Omental fat pad (tissue), 4 donors: ENCODE results near the gene COL4A2. TPM values are rescaled to one million over a fixed set of nuclear protein-coding genes. Genes with fewer than 3 reads are reported as not detected.

Source experiments
- ATAC-seq: fragments of 150-250 bp; one replicate; pipeline ENCODE4 v1.9.1; 2016; ENCODE audit warnings: mild to moderate bottlenecking, moderate library complexity; ENCODE audit not compliant: low FRiP score
- DNase-seq: peaks from one replicate; pipeline ENCODE4 v3.0.0-alpha.2; 2019; ENCODE audit warnings: low spot score
- total RNA-seq, 4 donors: library from RNA; depleted of rRNA; stranded (reverse); fragments of >200 nt; gene quantifications; one replicate each; pipeline ENCODE4 v1.1.0, GENCODE V29; 2016
- TF ChIP-seq, protein P1 (sequence below), 3 donors: fragments of 450-650 bp; IDR thresholded peaks; one replicate each; pipeline ENCODE4 v1.5.1; 2016 to 2017; ENCODE audit warnings: antibody characterized with exemption in 3 of 3, mild to moderate bottlenecking in 3 of 3, moderate library complexity in 2 of 3

The COL4A2 gene
- total RNA-seq, 4 donors from 2014 or later = 380 to 788 (median 684) TPM

DNA sequence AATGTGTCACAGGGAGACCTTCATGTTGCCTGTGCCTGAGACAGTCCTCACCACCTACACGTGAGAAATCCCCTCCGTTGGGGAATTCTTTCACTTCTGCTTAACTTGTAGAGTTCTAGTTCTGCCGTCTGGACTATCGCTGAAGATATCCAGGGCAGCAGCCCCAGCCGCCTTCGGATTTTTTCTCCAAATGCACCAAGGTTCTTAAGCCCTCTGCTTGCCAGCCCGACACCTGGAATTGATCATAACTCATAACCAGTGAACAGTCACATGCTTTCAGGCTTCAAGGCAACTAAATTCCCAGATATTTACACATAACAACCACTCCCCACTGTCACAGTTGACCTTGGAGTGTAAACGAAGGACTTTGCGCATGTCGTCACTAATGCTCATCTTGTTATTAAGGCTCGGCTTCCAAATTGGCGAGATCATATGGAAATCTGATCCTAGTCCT lies 140.0 kb downstream of the COL4A2 start:
- DNase-seq (no peak), ATAC-seq (no peak)
- TF ChIP-seq, protein P1, sequence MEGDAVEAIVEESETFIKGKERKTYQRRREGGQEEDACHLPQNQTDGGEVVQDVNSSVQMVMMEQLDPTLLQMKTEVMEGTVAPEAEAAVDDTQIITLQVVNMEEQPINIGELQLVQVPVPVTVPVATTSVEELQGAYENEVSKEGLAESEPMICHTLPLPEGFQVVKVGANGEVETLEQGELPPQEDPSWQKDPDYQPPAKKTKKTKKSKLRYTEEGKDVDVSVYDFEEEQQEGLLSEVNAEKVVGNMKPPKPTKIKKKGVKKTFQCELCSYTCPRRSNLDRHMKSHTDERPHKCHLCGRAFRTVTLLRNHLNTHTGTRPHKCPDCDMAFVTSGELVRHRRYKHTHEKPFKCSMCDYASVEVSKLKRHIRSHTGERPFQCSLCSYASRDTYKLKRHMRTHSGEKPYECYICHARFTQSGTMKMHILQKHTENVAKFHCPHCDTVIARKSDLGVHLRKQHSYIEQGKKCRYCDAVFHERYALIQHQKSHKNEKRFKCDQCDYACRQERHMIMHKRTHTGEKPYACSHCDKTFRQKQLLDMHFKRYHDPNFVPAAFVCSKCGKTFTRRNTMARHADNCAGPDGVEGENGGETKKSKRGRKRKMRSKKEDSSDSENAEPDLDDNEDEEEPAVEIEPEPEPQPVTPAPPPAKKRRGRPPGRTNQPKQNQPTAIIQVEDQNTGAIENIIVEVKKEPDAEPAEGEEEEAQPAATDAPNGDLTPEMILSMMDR (IDR thresholded peaks at IDR 0.05) = no peak

DNA sequence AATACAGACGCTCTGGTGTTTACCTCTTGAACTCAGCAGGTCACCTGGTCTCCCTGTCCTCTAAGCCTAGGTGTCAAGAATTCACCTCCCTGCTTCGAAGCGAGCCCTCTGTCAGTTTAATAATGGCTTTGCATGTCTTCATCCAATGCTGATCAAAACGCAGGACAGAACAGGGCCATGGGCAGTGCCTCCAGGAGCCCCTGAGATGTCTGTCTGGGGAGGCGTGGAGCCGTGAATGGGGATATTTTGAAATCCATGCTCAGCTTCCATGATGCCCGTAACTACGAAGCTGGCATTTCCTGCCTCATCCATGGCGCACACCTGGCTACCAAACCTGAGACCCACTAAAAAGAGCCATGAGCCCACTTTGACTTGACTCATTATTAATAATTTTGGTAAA lies 140.7 kb downstream of the COL4A2 start:
- ATAC-seq = no peak
- DNase-seq = no peak
- TF ChIP-seq, protein P1 (IDR thresholded peaks at IDR 0.05) = no peak

DNA sequence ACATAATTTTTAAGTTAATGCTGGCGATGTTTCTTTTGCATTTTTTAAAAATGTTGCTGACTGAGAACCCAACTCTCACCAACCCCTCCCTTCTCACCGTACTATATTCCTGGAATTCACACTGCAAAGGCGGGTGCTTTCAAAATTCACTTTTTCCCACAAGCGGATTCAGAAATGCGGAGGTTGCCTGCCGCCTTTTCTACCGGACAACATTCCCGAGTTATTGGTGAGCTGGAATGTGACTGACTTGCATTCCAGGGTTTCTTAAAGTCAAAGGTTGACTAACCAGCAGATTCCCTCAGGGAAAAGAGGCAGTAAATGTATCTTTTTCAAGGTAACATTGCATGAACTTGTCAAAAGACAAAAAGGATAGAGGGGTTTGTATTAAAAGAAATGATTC lies 141.1 kb downstream of the COL4A2 start:
- no peak for DNase-seq

DNA sequence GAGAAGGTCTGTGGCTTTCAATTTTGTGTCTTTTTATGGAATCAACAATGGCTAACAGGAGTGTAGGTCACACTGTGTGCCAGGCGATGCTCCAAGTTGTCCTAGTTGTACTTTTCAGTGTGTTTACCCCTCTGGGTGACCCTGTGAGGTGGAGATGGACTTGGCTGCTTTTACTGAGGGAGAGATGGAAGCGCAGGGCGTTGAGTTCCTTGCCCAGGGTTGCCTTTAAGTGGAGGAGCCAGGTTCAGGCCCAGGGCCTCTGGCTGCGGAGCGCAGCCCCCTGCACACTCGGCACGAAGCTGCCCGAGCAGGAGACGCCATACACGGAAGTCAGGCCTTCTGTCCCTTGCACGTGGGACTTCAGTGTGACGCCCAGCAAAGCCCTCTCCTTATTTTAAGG lies 141.6 kb downstream of the COL4A2 start:
- TF ChIP-seq, protein P1 (IDR thresholded peaks at IDR 0.05) = no peak
- DNase-seq (no peak), ATAC-seq (no peak)

More for the DNA sequence above, 141.1 kb downstream of the COL4A2 start:
- TF ChIP-seq, protein P1 (IDR thresholded peaks at IDR 0.05) = no peak
- ATAC-seq = peak; percentile 50

DNA sequence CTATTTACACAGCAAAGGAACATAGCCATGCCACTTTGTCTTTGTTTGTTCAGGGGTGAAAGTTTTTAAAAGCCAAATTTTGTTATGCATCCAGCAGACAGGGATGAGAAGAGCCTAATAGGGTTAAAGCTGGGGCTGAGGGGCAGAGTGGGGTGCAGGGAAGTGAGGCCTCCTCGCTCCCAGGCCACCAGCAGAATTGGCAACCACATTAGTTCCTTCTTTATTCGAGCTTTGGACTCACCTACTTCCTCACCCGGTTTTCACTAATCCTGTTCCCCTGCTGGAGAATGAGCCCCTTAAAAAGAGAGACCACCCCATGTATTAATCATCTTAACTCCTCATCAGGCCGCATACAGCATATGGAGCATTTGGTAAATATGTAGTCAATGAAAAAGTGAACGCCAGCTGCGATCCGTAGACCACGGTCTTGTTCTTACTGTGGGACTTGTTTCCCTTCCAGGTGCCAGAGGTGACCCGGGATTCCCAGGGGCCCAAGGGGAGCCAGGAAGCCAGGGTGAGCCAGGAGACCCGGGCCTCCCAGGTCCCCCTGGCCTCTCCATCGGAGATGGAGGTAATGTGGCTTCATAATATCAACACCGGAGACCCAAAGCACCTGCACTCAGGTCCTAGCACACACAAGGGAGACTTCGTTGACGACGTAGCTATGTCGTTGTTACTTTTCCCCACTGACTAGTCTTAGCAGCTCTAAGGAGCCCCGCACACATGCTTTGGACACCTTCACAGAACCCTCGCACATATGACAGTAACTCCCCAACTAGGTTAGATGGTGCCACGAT lies 142.3 kb downstream of the COL4A2 start:
- TF ChIP-seq, protein P1 (IDR thresholded peaks at IDR 0.05) = no peak
- ATAC-seq (no peak), DNase-seq (no peak)

DNA sequence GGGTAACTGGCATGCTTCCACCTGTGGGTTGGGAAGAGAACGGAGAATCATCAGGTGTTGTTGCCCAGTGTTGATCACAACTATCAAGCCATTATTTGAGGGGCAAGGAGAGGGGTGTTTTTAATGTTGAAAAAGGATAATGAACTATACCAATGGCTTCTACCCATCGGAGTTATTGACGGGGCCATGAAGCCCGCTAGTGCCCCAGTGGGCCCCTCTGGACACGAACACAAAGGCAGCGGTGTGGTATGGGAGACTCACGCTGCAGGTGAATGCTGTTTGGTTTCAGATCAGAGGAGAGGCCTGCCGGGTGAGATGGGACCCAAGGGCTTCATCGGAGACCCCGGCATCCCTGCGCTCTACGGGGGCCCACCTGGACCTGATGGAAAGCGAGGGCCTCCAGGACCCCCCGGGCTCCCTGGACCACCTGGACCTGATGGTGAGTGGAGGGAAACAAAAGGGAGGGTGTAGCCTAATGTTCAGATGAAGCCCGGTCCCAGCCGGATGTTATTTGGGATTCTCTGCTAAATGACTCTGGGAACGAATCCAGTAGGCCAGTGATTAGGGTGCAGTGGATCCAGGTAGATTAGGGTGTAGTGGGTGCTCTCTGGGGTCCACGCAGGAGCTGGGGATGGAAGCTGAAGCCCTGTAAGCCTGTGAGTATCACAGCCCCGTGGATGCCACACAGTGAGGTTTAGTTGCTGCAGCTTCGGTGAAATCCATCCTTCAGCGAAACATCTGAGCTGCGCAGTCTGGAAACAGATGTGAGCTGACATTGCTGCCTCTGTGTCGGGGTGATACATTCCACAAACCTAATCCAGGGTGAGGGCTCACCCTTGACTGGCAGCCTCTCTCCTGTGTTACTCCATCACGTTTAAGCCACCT lies 143.2 kb downstream of the COL4A2 start:
- DNase-seq (no peak), ATAC-seq (no peak)
- TF ChIP-seq, protein P1 (IDR thresholded peaks at IDR 0.05) = no peak
